ENCODE data around the gene TTLL13.

TTLL13 gene

GRCh38 chr15:90239371-90239770 is 10.0 kb upstream of the TTLL13 start:
- no peak for DNase-seq (ENCODE audit: low read depth)
- no peak overlapping the region for H3K4me3 ChIP-seq (ENCODE audit: low read depth, low read length)
- TF ChIP-seq CTCF (IDR thresholded peaks at IDR 0.05; ENCODE audit: insufficient read depth, low read depth, low read length, missing control alignments) = no peak

GRCh38 chr15:90240856-90241255 is 8.5 kb upstream of the TTLL13 start:
- TF ChIP-seq CTCF (IDR thresholded peaks at IDR 0.05; ENCODE audit: insufficient read depth, low read depth, low read length, missing control alignments) = no peak
- DNase-seq (ENCODE audit: low read depth) = no peak
- H3K4me3 ChIP-seq (ENCODE audit: low read depth, low read length) = no peak overlapping the region

- no peak for DNase-seq (ENCODE audit: low read depth)
- TF ChIP-seq CTCF (IDR thresholded peaks at IDR 0.05; ENCODE audit: insufficient read depth, low read depth, low read length, missing control alignments) = no peak
- no peak overlapping the region for H3K4me3 ChIP-seq (ENCODE audit: low read depth, low read length)
These were observed 7.8 kb upstream of the TTLL13 start for GRCh38 chr15:90241343-90242192.

GRCh38 chr15:90243943-90244639 is 5.3 kb upstream of the TTLL13 start:
- H3K4me3 ChIP-seq (ENCODE audit: low read depth, low read length) = no peak overlapping the region
- TF ChIP-seq CTCF (IDR thresholded peaks at IDR 0.05; ENCODE audit: insufficient read depth, low read depth, low read length, missing control alignments) = no peak

GRCh38 chr15:90248789-90249202 is 560 bp upstream of the TTLL13 start:
- H3K4me3 ChIP-seq (ENCODE audit: low read depth, low read length) = no peak overlapping the region
- no peak for DNase-seq (ENCODE audit: low read depth)
- TF ChIP-seq CTCF (IDR thresholded peaks at IDR 0.05; ENCODE audit: insufficient read depth, low read depth, low read length, missing control alignments) = no peak

More at GRCh38 chr15:90243943-90244639, 5.3 kb upstream of the TTLL13 start:
- DNase-seq (ENCODE audit: low read depth) = no peak

GRCh38 chr15:90257776-90258175 is 8.4 kb downstream of the TTLL13 start:
- TF ChIP-seq CTCF (IDR thresholded peaks at IDR 0.05; ENCODE audit: insufficient read depth, low read depth, low read length, missing control alignments) = no peak
- no peak for DNase-seq (ENCODE audit: low read depth)
- H3K4me3 ChIP-seq (ENCODE audit: low read depth, low read length) = no peak overlapping the region

All from GM12865 (cell line).